ENCODE measurements around the gene RASA3.
A peak's percentile ranks its signal among the peaks of the same experiment; 100 is the strongest.

The RASA3 gene

GRCh38 chr13:113935001-113935844 is 197.2 kb downstream of the RASA3 start:
- DNase-seq (ENCODE audit: low read depth), result no peak

GRCh38 chr13:113934576-113934975 is 197.8 kb downstream of the RASA3 start:
- DNase-seq (ENCODE audit: low read depth), result no peak

GRCh38 chr13:113933901-113934300 is 198.5 kb downstream of the RASA3 start:
- DNase-seq (ENCODE audit: low read depth), result no peak

DNA sequence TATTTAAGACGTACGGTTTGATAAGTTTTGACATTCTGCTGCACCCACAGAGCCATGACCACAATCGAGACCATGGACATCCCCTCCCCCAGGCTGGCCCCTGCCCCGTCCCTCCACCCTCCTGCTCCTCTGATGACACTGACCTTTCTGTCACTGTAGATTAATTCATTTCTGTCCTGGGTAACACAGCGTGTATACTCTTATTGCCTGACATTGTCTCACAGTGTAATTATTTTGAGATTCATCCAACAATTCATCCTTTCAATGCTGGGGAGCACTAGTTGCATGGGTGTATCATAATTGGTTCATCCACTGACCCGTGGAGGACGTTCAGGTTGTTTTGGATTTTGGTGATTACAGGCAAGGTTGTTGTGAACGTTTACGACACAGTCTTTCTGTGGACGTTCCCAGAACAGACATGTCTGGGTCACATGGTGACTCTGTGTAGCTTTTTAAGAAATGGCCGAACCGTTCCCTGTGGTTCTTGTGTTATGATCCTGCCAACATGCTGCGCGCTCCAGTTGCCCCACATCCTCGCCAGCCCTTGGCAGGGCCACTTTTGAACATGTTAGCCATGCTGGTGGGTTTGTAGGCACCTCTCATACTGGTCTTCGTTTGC is 200.5 kb downstream of the RASA3 start:
- no peak for DNase-seq (ENCODE audit: low read depth)

DNA sequence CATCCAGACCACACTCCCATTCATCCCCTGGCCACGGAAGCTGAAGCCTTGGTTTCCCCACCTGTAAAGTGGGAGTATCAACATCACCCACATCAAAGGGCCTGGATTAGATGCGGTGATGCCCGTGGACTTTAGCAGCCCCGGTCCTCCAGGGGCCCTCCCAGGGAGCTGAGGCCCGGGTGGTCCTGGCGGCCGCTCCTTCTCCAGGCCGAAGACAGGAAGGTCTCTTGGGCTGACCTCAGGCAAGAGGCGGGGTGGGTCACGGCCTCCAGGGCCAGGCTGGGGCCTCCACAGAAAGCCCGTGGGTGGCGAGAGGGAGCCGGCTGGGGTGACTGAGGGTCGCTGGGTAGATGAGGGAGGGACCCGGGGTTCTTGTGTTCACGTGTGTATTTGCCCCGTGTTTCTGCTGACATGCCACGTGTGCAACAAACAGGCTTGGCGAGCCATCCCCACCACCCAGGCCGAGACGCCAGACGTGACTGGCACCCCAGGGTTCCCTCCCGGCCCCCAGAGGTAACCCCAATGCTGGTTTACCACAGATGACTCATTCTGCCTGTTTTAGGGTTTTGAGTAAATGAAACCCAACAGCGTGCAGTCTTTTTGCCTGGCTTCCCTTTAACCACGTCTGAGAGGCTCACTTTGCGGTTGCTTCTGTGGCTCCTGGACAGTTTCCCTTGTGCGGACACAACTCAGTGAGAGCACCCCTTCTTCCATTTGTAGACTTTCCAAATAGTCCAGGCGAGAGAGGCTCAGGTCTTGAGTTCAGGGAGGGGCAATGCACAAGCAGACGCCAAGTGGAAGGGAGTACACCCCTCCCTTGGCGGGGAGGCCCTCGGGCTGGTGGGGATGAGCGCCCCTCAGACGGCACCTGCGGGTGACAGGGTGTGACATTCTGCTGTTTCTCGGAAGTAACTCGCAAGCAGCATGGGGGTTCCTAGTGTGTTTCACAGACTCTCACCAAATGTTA is 201.5 kb downstream of the RASA3 start:
- DNase-seq (ENCODE audit: low read depth), result peak; percentile 56

DNA sequence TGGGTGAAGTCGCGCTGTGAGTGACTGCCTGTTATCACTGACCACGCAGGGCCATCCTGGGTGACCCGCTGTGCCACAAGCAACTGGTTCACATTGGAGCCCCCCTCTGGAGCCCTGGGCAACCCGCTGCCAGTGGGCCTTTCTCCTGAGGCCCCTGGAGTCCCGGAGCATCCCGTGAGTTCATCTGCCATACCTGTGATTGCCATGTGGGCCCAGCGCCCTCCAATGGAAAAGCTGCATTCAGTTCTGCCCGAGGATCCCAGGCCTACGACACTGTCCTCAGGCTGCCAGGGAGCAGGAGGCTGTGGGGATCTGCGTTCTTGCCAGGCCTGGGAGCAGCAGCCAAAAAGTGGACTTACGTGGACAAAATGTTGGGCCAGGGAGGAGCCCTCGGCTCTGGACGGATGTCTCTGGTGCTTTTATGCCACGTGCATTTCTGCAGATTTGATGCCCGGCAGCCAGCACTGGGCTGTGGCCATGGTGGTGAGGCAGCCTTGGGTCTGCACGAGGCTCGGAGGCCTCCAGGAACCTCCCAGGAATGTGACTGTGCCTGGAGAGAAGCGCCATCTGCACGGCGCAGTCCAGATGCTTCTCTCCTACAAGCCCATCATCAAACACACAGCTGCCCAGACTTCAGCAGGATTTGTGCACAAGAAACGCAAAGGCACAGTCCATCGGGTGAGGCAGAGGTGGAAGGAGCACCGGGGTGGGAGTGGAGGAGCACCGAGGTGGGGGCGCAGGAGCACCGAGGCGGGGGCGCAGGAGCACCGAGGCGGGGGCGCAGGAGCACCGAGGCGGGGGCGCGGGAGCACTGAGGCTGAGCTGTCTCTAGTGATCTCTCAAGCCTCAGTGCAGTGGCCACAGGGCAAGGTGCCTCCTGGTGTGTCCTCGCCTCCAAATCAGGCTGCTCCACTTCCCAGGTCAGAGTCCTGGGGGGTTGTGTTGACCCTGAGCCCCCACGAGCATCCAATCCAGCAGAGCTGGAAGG is 202.5 kb downstream of the RASA3 start:
- no peak for DNase-seq (ENCODE audit: low read depth)

- no peak for DNase-seq (ENCODE audit: low read depth)
Observed at GRCh38 chr13:113928685-113929627, 203.5 kb downstream of the RASA3 start.
